ENCODE results near the gene PDILT.
"Not testable (repeated sequence)": the region's sequence is repeated elsewhere in the genome, so short reads cannot be mapped to it uniquely, and the experiment has no call there.

The PDILT gene

DNA sequence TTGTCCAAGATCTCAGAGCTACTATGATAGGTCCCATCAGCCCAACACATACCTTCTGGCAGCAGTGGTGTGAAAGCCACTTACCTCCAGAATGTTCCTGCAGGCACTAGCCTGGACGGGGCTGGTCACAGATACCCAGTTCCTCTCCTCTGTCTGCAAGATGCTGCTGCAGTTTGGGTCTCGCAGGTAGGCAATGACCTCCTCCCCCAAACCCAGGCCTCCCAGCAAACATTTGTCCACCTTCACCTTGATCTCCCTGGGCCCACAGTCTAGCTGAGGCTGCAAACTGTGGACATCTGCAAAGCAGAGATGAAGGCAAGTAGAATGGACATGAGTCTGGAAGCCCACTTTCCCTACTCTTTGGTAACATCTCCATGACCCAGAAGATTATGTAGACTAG, 84.4 kb downstream of the PDILT start:
- FAIRE-seq: no peak

DNA sequence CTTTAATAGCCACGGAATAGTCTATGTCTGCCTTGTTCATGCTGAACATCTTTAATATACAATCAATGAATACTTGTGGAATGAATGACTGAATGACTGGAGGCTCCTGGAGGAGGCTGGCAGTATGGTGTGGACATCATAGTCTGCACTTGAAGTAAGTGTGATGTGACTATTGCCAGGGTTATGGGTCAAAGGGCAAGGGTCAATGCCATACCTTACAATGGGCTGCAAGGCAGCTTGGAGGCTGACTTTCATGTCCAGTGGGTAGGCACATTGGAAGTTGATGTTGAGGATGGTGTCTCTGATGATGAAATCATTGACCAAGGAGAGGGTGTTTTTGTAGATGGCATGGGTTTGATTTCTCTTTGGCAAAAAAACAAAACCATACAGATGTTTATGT, 85.1 kb downstream of the PDILT start:
- FAIRE-seq: no peak

DNA sequence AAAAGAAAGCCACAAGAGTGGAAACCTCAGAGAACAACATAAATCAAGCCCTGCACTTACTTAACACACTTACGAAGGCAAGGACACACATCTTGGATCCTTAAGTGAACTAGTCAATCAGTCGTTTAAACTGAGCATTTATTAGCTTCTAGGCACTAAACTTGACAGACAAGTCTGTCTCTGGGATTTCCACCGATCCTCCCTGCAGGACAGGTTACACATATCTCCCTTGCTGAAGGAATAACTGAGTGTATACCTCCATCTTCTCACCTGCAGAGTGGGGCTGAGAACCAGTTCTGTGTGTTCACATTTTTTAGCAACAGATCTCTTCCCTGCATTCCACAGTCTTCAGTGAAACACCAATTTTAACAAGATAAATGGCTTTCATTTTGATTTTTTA, 86.1 kb downstream of the PDILT start:
- FAIRE-seq: no peak

DNA sequence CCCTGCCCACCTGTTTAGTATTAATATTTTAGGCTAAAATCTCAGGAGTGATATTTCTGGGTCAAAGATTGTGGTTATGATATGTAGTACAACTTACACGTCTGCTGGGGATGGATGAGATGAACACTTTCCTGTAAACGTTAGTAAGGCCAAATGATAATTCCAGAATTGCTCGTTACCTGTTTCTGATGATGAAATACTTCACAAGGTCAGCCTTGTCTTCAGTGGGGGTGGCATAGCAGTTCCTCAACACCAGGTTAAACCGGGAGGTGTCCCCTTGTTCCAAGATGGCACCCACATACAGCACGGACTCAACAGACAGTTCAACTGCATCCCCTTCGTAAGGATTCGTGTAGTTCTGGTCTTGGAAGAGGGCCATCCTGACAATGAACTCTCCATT, 86.5 kb downstream of the PDILT start:
- FAIRE-seq: no peak

DNA sequence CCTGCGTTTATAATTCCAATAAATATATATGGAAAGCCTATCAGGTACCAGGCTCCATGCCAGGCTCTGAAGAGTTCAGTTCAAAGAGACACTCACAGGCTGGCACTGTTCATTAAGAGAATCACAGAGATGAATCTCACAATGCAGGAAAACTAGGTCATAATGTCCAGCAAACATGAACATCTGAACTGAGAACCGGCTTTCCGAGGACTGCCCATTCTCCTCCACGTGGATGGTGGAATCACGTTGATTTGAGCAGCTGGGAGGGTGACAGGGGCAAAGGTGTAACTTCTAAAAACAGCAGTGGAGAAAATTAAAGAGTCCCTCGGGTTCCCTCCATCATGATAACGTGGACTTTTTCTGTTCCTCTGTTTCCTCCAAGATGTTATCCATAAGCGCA, 87.4 kb downstream of the PDILT start:
- FAIRE-seq: no peak

DNA sequence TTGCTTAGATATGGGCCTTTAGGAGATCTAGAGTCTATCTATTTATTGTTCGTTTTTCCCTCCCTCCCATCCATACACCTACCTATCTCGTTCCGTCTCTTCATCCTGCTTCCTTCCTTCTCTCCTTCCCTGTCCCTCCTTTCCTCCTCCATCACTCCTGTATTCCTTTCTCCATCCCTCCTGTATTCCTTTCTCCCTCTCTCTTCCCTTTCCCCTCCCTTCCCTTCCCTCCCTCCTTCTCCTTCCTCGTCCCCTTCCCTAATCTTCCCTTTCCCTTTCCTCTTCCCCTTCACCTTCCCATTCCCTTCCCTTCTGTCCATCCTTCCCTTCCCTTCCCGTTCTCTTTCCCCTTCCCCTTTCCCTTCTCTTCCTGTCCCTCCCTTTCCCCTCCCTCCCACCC, 87.8 kb downstream of the PDILT start:
- no peak for FAIRE-seq

DNA sequence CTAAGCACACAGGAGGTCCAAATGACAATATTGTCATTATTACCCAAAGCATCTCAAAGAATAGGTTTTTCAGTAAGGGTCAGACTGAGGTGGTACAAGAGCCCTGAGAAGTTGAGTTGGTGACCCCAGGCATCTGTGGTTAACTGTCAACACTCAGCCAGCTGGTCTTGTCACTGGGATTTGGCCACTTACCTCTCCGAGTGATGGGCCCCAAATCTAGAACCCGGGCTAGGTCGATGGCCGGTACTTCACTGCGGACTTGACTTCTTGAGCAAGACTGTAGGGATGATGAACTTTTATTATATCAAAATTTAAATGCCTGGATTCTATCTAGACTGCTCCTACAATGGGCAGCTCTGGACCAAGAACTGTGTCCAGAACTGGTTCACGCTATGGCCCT, 88.8 kb downstream of the PDILT start:
- FAIRE-seq: no peak

DNA sequence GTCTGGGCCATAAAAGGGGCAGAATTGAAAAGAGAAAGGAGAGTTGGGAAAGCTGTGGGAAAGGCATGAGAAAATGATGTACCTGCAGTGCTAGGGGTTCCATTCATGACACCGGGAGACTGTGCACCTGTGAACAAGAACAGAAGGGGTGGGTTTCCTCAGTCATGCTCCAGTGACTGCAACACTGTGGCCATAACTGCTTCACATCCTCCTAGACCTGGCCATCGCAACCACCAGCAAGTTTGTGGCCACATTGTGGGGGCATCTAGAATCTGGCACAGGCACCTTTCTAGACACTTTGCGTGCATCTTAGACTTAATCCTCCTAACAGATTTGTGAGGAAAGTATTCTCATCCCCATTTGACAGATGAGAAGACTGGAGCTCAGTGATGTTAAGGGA, 90.0 kb downstream of the PDILT start:
- no peak for FAIRE-seq

DNA sequence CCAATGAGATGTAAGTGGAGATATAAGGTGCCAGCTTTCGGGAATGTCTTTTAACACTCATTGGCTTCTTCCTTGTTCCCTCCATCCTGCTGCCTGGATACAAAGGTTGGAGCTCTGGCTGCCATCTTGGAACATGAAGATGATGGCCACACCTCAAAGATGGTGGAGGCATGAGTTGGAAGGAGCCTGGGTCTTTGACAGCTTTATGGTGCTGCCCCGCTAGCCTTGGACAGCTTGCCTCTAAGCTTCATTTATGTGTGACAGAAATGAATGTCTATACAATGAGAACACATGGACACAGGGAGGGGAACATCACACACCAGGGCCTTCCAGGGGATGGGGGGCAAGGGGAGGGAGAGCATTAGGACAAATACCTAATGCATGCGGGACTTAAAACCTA, 90.8 kb downstream of the PDILT start:
- FAIRE-seq: no peak

DNA sequence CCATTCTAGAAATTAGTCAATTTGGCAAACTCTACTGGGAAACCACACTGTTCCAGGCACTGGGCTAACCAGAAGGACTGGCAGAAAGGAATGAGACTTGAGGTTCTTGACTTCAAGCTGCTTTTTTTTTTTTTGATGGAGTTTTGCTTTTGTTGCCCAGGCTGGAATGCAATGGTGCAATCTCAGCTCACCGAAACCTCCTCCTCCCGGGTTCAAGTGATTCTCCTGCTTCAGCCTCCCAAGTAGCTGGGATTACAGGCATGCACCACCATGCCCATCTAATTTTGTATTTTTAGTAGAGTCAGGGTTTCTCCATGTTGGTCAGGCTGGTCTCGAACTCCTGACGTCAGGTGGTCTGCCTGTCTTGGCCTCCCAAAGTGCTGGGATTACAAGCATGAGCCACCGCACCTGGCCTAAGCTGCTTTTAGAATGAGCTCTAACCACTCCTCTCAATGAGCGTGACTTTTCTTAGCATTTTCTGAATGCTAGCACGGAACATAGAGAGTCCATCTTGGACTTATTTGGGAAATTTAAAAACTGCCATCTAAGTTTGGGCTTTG, 91.9 kb downstream of the PDILT start:
- not testable (repeated sequence) for FAIRE-seq

DNA sequence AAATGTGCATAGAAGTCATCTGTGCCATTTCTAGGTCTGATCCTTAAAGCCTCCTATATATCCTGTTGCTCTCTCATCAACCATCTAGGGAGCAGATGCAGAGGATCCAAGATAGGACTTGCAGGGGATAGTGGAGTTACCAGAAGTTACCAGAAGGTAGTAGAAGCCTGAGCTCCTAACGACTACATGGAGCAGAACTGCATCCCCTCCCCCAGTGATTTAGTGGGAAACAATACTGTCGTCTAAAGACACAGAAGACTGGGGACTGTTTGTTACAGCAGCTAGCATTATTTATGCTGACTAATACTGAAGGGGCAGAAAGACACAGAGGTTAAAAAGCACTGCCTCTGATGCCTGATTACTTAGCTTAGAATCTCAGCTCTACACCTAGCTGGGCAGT, 93.0 kb downstream of the PDILT start:
- no peak for FAIRE-seq

DNA sequence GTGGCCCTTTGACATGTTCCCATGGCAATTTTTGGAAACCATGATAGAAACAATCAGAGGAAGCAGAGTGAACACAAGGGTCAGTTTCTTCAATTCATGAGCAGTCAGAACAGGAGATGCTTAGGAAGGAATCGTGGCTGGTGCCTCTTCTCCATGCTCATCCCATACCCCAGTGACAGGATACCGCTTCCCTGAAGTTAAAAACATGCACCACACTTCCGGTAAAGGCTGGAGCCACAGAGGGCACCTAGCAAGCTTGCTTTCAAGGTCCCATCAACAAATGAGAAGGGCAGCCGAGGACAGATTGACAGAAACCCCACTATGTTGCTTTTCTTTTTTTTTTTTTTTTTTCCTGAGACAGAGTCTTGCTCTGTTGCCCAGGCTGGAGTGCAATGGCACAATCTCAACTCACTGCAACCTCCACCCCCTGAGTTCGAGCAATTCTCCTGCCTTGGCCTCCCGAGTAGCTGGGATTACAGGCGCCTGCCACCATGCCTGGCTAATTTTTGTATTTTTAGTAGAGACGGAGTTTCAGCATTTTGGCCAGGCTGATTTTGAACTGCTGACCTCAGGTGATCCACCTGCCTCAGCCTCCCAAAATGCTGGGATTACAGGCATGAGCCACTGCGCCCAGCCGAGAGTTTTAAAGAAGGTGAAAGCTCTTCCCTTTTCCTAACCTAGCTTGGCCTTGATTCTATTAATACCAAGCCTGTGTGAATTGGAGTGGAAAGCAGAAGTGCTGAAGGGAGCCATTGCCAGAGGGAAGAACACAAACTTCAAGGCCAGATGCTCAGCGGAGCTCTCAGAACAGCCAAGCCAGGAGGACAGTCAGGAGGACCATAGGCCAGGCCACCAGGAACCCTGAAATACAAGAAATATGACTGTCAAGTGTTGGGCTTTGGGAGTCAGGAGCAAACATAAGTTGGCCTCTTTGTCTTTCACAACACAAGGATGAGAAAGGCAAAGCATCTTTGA, 93.8 kb downstream of the PDILT start:
- no peak for FAIRE-seq

DNA sequence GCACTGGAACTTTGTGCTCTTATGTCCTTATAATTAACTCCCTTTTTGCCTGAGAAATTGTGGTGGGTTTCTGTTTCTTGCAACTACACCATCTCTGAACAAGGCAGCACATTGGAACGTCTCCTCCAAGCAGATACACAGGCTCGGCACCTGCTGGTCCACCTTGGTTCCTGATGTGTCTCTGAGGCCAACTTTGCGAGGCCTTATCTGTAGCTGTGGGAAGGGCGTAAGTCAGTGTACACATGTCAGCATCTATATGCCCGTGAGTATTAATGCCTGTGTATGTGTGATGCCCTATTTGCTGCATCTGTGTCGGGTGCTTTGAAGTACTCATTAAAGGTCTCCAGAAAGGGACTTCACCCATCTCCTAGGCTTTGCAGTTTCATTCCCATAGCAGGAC, 94.8 kb downstream of the PDILT start:
- no peak for FAIRE-seq

Measured in TTC549 (cell line).